Suprapubic skin (tissue), 4 donors: Measurements from ENCODE around the gene BACH1. TPM values are rescaled to one million over a fixed set of nuclear protein-coding genes. Genes with fewer than 3 reads are reported as not detected.

Source experiments
- DNase-seq, 2 donors: peaks; one replicate each; pipeline ENCODE4 v3.0.0-alpha.2; 2019; ENCODE audit warnings: low spot score in 2 of 2
- H3K27ac ChIP-seq: fragments of 200-600 bp; sonication (generic); one replicate; pipeline ENCODE4 v1.5.1; 2019
- H3K27me3 ChIP-seq: fragments of 200-600 bp; sonication (generic); one replicate; pipeline ENCODE4 v1.5.1; 2019
- H3K36me3 ChIP-seq: fragments of 200-600 bp; sonication (generic); one replicate; pipeline ENCODE4 v1.5.1; 2019
- H3K4me1 ChIP-seq: fragments of 200-600 bp; sonication (generic); one replicate; pipeline ENCODE4 v1.5.1; 2019
- H3K4me3 ChIP-seq: fragments of 200-600 bp; sonication (generic); one replicate; pipeline ENCODE4 v1.5.1; 2019; ENCODE audit warnings: mild to moderate bottlenecking
- H3K9me3 ChIP-seq: fragments of 200-600 bp; sonication (generic); one replicate; pipeline ENCODE4 v1.5.1; 2019
- EP300 ChIP-seq: sonication (generic); formaldehyde crosslinking; IDR thresholded peaks from one replicate; pipeline ENCODE4 v1.6.1; 2017; ENCODE audit warnings: antibody characterized with exemption
- POLR2A ChIP-seq, 2 donors: fragments of 450-650 bp; IDR thresholded peaks; one replicate each; pipeline ENCODE4 v1.6.1; 2017; ENCODE audit warnings: antibody characterized with exemption in 2 of 2, mild to moderate bottlenecking in 2 of 2, moderate library complexity in 2 of 2
- POLR2AphosphoS5 ChIP-seq, 3 donors: sonication (generic); formaldehyde crosslinking; IDR thresholded peaks; one replicate each; pipeline ENCODE4 v1.6.1; 2017; ENCODE audit warnings: antibody characterized with exemption in 3 of 3
- WGBS: methylation state at CpG from one replicate; pipeline ENCODE4 v1.1.5; 2018; 5-methylcytosine and 5-hydroxymethylcytosine counted together
- total RNA-seq, 4 donors: library from RNA; depleted of rRNA; stranded (reverse); fragments of >200 nt; gene quantifications; one replicate each; pipeline ENCODE4 v1.1.0, GENCODE V29; 2016
- TF ChIP-seq, protein P1 (sequence below), 2 donors: fragments of 200-600 bp in 1 of 2; fragments of 450-650 bp in 1 of 2; sonication (generic) in 1 of 2; IDR thresholded peaks; one replicate each; pipeline ENCODE4 v1.5.1; 2016 to 2019; ENCODE audit warnings: antibody characterized with exemption in 2 of 2, mild to moderate bottlenecking in 1 of 2, moderate library complexity in 1 of 2

BACH1 gene
- total RNA-seq, 4 donors from 2014 or later, result 78.7 to 89.6 (median 84.0) TPM

DNA sequence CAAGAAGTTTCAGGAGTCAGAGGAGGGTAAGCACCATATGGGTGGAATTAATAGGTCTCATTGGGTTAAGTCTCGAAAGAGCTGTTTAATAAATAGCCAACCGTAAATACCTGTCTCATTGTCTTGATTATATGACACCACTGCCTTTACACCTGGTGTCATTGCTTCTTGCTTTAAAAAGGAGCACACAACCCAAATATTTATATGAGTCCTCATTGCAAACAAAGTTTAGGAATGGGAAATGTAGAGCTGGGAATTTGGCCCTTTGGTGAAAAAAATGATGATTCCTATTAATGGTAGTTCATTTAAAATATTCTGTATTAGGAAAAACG is 2.1 kb downstream of the BACH1 start:
- H3K4me1 ChIP-seq, result peaks cover 65% of the 10 kb centered on the region
- 36% methylated on average over 3 of the region's 3 CpGs for WGBS

DNA sequence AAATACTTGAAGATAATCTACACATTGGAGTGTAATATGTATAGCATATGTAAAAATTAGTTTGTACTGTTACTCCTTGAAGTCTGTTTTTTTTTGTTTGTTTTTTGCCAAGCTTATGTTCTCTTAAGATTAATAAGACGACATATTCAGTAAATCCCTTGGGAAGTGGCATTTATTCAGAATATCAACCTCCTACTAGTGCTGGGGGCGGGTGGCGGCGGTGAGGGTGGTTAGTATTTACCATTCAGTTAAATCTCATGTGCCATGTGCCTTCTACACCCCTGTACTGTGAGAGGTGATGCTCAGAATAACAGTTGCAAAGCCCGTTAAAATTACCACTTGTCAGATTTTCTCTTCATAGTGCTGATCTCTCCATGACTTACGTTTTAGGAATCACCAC is 3.0 kb downstream of the BACH1 start:
- Histone ChIP-seq H3K36me3 (no peaks in the 10 kb centered on the region), H3K4me1 (peaks cover 68% of the 10 kb centered on the region), H3K4me3 (peak overlapping the region; percentile 83), H3K9me3 (no peaks in the 10 kb centered on the region), H3K27ac (peak overlapping the region; percentile 58), H3K27me3 (no peaks in the 10 kb centered on the region)
- no peak for TF ChIP-seq EP300
- no peak for TF ChIP-seq POLR2AphosphoS5 (IDR thresholded peaks at IDR 0.05)
- no peak for TF ChIP-seq POLR2A (IDR thresholded peaks at IDR 0.05)
- TF ChIP-seq, protein P1, sequence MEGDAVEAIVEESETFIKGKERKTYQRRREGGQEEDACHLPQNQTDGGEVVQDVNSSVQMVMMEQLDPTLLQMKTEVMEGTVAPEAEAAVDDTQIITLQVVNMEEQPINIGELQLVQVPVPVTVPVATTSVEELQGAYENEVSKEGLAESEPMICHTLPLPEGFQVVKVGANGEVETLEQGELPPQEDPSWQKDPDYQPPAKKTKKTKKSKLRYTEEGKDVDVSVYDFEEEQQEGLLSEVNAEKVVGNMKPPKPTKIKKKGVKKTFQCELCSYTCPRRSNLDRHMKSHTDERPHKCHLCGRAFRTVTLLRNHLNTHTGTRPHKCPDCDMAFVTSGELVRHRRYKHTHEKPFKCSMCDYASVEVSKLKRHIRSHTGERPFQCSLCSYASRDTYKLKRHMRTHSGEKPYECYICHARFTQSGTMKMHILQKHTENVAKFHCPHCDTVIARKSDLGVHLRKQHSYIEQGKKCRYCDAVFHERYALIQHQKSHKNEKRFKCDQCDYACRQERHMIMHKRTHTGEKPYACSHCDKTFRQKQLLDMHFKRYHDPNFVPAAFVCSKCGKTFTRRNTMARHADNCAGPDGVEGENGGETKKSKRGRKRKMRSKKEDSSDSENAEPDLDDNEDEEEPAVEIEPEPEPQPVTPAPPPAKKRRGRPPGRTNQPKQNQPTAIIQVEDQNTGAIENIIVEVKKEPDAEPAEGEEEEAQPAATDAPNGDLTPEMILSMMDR (IDR thresholded peaks at IDR 0.05), result no peak
- WGBS, result 48% methylated on average over 6 of the region's 6 CpGs
- DNase-seq, result no peak

More for the DNA sequence above, 2.1 kb downstream of the BACH1 start:
- Histone ChIP-seq H3K27ac (peak overlapping the region; percentile 97), H3K9me3 (no peaks in the 10 kb centered on the region), H3K36me3 (no peaks in the 10 kb centered on the region), H3K27me3 (no peaks in the 10 kb centered on the region), H3K4me3 (peak overlapping the region; percentile 83)
- DNase-seq, result no peak
- TF ChIP-seq, protein P1 (IDR thresholded peaks at IDR 0.05), result no peak
- no peak for TF ChIP-seq POLR2AphosphoS5 (IDR thresholded peaks at IDR 0.05)
- no peak for TF ChIP-seq POLR2A (IDR thresholded peaks at IDR 0.05)
- TF ChIP-seq EP300, result no peak

DNA sequence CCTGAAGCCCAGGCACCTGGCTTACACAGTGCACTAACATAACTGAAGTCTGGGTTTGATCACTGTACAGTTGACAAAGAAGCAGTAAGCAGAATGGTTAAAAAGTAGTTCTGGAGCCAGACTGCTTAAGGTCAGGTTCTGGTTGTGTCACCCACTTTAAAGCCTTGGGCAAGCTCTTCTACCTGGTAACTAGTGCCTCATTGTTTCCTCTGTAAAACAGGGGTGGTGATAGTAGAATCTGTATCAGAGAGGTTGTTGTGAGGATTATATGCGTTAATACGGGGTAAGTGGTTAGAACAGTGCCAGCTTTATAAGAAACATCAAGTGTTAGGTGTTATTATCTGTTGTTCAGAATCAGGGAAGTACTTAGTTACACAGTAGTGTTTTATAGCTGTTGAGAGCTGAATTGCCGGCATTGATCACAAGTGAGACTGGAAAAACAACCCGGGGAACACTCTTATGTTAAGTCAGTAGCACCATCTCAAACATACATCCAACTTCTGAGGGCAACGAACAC is 3.7 kb downstream of the BACH1 start:
- Histone ChIP-seq H3K4me1 (peaks cover 68% of the 10 kb centered on the region), H3K27ac (peak overlapping the region; percentile 58), H3K4me3 (peak overlapping the region; percentile 83), H3K27me3 (no peaks in the 10 kb centered on the region), H3K9me3 (no peaks in the 10 kb centered on the region), H3K36me3 (no peaks in the 10 kb centered on the region)
- DNase-seq, result no peak
- WGBS, result 31% methylated on average over 5 of the region's 5 CpGs
- TF ChIP-seq, protein P1 (IDR thresholded peaks at IDR 0.05), result no peak
- TF ChIP-seq POLR2AphosphoS5 (IDR thresholded peaks at IDR 0.05), result no peak
- no peak for TF ChIP-seq POLR2A (IDR thresholded peaks at IDR 0.05)
- TF ChIP-seq EP300, result no peak

DNA sequence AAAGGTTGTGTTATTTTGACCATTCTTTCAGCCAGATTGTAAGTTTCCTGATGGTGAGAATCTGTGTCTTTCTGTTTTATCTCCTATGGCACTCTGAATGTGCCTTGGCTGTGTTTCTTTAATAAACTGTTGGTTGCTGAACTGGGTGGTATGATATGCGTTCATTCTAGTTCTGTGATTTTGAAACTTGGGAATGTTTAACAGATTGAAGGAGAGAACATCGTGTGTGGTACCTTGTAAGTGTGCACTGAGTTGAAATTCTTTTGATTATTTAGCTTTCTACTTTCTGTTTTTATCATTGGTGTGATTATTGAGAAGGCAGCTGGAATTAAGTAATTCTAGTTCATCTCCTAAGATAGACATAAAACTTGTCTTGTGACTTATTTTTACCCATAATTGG is 4.6 kb downstream of the BACH1 start:
- peaks cover 72% of the 10 kb centered on the region for H3K4me1 ChIP-seq
- no peaks in the 10 kb centered on the region for H3K9me3 ChIP-seq
- no peak for DNase-seq
- H3K27me3 ChIP-seq, result no peaks in the 10 kb centered on the region
- no peak overlapping the region for H3K4me3 ChIP-seq
- WGBS, result 36% methylated on average over 2 of the region's 2 CpGs
- peak overlapping the region; percentile 58 for H3K27ac ChIP-seq
- H3K36me3 ChIP-seq, result no peaks in the 10 kb centered on the region
- TF ChIP-seq EP300 (no peak), POLR2AphosphoS5 (IDR thresholded peaks at IDR 0.05) (no peak), POLR2A (IDR thresholded peaks at IDR 0.05) (no peak)
- TF ChIP-seq, protein P1 (IDR thresholded peaks at IDR 0.05), result no peak

DNA sequence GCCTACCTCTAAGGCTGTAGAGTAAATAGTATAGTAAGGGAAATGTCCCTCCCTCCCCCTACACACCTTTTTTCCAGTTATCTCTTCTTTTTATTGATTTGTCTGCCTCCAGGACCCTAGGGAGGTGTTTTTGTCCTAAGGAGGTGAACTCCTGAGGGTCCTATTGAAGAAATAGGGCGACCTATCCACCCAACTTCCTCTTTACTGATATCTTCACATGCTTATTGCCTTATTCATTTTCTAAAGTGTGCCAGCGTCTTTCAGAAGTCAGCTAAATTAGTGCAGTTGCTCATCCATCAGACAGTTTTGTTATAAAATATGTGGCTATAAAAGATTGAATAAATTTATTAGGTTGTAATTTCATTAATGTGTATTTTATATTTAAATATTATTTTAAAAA is 5.9 kb downstream of the BACH1 start:
- no peak overlapping the region for H3K4me3 ChIP-seq
- no peaks in the 10 kb centered on the region for H3K9me3 ChIP-seq
- no peaks in the 10 kb centered on the region for H3K27me3 ChIP-seq
- H3K36me3 ChIP-seq, result no peaks in the 10 kb centered on the region
- H3K4me1 ChIP-seq, result peaks cover 73% of the 10 kb centered on the region
- DNase-seq, result no peak
- TF ChIP-seq POLR2AphosphoS5 (IDR thresholded peaks at IDR 0.05) (no peak), EP300 (no peak), POLR2A (IDR thresholded peaks at IDR 0.05) (no peak)
- peak overlapping the region; percentile 21 for H3K27ac ChIP-seq
- 39% methylated on average over 2 of the region's 2 CpGs for WGBS

DNA sequence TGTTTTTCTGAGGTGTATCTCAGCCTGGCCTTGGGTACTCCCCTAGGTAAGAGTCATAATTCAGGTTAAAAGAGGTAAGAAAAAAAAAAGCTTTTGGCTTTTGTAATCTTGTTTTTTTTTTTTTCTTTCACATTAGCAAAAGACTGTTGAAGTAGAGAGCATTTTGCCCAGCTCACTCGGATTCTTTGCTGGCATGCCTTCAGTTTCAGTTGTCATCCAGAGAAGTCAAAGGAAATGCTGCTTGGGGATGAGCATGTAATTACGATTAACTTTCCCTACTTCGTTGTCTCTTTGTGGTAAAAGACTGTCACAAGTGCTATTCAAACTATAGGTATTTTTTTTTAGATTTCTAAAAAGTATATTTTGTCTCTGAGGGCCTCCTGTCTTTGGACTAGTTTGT is 6.3 kb downstream of the BACH1 start:
- Histone ChIP-seq H3K9me3 (no peaks in the 10 kb centered on the region), H3K27ac (no peak overlapping the region), H3K27me3 (no peaks in the 10 kb centered on the region), H3K4me1 (peaks cover 68% of the 10 kb centered on the region), H3K36me3 (no peaks in the 10 kb centered on the region), H3K4me3 (no peak overlapping the region)
- WGBS, result 18% methylated on average over 3 of the region's 3 CpGs
- DNase-seq, result no peak
- TF ChIP-seq, protein P1 (IDR thresholded peaks at IDR 0.05), result no peak
- TF ChIP-seq POLR2AphosphoS5 (IDR thresholded peaks at IDR 0.05) (no peak), POLR2A (IDR thresholded peaks at IDR 0.05) (no peak), EP300 (no peak)
